ENCODE data around the gene VILL. TPM values are rescaled to one million over a fixed set of nuclear protein-coding genes. Genes with fewer than 3 reads are reported as not detected.

The VILL gene
- 10 to 100 TPM in 2 of 3 donors, 1 to 10 TPM in 1; 3.0 to 13.8 (median 11.5) TPM for polyA plus RNA-seq

DNA sequence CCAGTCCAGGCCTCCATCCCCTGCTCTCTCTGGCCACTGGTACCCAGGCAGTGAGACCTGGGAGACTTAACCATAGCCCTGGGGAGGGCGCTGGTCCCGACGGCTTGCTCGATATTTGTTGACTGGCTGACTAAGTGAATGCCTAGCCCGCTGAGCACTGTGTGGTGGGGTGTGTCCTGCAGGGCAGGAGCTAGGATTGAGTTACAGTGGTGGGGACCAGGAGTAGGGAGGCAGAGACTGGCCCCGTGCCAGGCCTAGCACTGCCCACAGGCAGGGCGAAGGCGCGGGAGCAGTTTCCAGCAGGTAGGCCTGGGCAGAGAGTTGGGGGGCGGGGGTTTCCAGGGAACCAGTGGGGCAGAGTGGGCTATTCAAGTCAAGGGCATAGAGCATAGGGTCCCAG, at the start of gene VILL:
VILL (plus strand) TSS at position 260 of the 400 bp plus-strand sequence. CDS start 2,887 bp downstream, outside the sequence.
- 65 to 86% (median 84%) methylated on average over 10 of the region's 10 CpGs for WGBS, 3 donors
- H3K27ac ChIP-seq (ENCODE audit: low read depth, low read length): no peak within 1 kb of the TSS

DNA sequence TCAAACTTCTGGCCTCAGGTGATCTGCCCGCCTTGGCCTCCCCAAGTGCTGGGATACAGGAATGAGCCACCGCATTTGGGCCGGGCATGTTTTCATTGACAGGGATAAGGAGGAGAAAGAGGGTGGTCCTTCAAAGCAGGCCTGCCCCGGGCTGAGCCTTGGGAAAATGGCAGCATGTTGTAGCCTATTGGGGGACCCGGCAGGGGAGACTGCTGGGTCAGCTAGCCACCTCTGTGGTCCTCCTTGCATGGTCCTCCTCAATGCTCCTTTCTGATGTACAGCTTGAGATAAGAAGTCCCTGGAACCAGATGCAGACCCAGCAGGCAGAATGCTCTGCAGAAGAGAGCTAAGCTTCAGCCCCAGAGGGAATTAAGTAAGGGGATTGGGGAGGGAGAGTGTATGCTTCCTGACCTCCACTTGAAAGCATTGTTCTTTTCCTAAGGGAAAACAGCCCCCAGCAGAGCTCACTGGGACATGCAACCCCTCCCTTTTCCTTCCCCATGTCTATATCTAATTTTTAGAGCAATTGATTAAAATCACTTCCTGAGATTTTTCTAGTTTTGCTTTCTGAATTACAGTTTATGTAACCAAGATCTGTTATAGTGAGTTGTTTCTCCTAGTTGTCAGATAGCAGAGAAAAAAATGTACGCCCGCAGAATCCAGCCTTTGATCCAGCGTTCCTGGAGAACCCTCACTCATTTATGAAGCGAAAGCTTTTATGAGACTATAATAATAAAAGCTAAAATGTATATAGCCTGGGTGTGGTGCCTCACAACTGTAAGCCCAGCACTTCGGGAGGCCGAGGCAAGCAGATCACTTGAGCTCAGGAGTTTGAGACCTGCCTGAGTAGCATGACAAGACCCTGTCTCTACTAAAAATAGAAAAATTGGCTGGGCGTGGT, 48.7 kb upstream of the VILL start:
- no peak overlapping the region for H3K27ac ChIP-seq (ENCODE audit: low read depth, low read length)
- 62 to 75% (median 64%) methylated on average over 12 of the region's 12 CpGs for WGBS, 3 donors

DNA sequence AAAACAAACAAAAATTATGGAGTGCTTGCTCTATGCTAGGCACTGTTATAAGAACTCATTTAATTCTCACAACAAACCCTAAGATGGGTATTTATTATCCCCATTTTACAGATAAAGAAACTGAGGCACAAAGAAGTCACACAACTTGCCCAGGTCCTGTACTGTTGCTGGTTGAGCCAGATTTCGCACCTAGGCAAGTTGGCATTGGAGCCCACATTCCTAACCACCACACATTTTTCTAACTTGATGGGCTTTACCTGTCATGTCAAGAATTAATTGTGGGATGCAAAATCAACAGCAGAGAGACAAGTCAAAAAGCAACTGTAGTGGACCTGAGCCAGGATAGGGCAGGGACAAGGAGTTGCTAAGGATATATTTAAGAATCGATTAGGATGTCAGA, 47.9 kb upstream of the VILL start:
- no peak overlapping the region for H3K27ac ChIP-seq (ENCODE audit: low read depth, low read length)
- 83 to 89% (median 89%) methylated on average over 2 of the region's 2 CpGs for WGBS, 3 donors

DNA sequence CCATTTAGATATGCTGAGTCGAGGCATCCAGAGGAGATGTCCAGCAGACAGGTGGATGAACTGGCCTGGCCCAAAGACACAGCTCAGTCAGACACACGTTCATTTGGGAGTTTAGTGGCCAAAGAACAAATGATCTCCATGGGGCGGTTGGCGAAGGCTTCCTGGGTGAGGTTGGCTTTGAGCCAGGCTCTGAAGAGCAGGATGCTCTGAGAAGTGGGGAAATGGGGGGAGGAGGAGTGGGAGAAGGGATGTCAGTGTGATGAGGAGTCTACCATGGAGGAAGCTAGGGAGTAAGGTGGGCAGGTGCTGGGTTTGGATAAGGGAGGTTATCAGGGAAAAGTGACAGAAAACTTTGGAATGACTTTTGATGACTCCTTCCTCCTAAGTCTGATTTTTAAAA, 47.5 kb upstream of the VILL start:
- 80 to 90% (median 83%) methylated on average over 4 of the region's 4 CpGs for WGBS, 3 donors
- no peak overlapping the region for H3K27ac ChIP-seq (ENCODE audit: low read depth, low read length)

DNA sequence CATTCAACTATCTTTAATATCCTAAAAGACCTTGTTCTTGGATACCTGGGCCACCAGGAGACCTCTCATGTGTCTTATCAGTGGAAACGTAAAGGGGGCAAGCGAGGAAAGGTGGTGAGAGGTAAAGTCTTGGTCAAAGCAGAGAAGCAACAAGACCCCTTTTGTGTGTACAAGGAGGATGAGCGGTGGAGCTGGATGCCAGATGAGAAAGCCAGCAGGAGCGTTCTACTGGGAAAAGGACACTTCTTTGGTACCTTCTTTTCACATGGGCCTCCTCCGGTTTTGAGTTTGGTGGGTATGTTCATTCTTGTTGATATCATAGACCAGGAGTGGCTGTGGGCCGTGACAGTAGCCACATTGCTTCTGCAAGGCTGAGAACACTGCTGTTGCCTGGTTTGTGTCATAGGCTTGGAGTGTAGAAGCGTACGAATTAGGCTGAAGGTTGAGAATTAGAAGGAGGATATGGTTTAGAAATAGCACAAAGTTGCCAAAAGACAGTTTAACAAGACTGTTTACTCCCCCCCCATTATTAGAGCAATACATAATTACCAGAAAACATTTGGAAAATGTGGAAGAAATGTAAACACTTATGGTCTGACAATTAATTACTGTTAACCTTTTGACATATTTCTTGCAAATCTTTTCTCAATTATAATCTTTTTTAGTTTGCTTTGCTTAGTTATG, 46.8 kb upstream of the VILL start:
- no peak overlapping the region for H3K27ac ChIP-seq (ENCODE audit: low read depth, low read length)
- 71 to 91% (median 77%) methylated on average over 8 of the region's 8 CpGs for WGBS, 3 donors

DNA sequence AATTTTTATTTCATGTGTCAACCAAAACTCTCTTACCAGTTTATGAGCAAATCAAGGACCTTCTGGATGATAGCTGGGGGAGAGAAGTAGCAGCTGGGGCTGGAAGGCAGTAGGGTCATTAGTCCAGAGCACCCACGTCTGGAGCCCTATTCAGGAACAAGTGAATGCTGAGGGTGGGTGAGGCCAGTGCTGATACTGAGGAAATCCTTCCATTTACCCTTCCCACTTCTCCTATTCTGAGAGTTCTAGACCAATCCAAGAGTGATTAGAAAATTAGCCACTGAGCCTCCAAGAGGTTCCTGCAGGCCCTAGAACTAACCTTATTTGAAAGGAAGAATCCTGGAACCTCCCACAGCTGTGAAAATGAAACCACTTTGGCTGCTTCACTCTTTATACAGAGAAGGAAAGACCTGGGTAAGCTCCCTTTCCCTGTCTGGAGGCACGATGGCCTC, 46.2 kb upstream of the VILL start:
- 13 to 27% (median 23%) methylated on average over 2 of the region's 2 CpGs for WGBS, 3 donors
- no peak overlapping the region for H3K27ac ChIP-seq (ENCODE audit: low read depth, low read length)

DNA sequence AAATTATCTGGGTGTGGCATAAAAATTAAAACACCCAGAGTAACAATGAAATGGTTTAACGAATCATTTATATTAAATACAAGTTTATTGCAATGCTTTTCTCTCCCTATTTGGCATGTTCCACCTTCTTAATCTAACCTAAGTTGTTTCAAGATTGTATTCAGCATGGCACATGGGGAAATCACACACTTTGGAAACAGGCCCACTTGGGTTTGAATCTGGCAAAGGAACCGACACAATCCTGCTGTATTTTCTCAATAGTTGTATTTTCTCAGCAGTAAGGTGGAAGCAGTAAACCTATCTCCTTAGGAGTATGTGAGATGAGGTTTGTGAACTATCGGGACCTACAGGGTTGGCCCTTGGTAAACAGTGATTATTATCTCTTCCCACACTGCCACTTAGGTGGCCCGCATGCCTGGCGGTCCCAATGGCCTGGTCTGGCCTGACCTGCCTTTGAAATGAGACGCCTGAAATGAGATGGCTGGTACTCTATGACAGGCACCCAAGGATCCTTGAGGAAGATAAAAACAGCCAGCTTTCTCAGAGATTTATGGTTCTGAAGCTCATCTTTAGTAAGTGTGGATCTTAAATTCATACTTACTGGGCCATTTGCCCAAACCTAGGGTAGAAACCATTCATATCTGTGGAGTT, 45.3 kb upstream of the VILL start:
- WGBS, 3 donors: 46 to 60% (median 52%) methylated on average over 6 of the region's 6 CpGs
- H3K27ac ChIP-seq (ENCODE audit: low read depth, low read length): no peak overlapping the region

DNA sequence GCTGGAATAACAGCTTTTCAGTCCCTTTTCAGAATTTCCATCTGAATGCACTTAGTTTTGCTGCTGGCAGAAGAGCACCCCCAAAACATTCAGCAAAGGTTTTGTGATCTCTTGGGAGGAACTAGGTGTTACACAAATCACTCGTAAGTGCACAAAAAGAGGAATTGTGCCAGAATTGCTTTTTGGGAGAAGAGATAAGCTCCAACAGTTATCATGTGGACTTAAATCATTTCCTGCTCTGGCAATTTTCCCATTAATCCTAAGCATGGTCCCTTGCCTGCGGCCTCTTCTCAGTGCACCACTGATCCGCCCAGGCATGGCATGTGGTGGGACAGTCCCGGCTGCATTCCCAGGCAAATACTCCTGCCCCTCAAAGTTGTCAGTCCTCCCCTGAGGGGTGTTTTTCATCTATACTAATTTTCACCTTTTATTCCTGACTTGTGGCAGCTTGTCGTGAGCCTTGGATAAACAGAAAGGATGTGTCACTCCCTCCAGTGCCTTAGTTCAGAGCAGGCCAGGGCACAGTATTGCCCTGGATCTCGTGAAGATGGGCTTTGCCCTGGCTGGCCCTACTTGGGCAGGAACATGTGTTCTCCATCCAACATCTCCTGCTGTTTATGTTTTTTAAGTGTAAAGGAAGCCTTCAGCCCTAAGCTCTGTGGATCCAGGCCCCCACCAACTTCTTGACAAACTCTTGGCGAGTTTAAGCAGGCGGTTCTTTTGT, 44.6 kb upstream of the VILL start:
- 28 to 61% (median 33%) methylated on average over 8 of the region's 8 CpGs for WGBS, 3 donors
- H3K27ac ChIP-seq (ENCODE audit: low read depth, low read length): no peak overlapping the region

DNA sequence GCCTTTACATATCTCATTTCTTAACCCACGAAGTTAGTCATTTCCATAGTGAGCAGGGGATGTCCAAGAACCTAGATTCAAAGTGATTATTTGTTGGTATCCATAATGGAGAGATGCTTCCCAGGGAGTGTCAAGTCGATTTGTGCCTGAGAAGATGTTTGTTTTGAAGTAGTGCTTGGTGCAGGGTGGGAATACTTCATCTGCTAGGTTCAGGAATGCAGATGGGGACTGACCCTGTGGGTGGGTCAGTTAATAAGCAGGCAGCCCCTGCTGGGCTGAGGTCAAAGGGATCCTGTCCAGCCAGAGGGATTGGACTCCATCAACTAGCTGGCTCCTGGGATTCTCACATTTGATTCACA, 44.1 kb upstream of the VILL start:
- no peak overlapping the region for H3K27ac ChIP-seq (ENCODE audit: low read depth, low read length)
- 40 to 66% (median 42%) methylated on average over 2 of the region's 2 CpGs for WGBS, 3 donors

DNA sequence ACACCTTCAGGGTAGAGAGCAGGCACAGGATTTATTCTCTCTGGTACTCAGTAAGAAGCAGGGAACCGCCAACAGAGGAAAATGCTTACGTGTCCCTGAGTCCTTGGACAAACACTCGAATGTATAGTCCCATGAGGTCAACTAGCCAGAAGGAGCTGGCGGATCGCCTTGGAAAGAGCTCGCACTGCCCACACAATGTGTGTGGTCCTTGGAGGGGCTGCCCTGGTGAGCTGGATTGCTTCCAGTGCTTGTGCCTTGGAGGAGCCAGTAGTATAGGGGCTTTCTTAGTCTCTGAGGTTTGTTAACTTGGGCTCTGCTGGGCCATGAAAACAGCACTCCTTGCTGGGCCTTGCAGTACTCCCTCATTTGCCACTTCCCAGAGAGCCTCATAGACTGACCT, 40.7 kb upstream of the VILL start:
- no peak overlapping the region for H3K27ac ChIP-seq (ENCODE audit: low read depth, low read length)
- 61 to 80% (median 64%) methylated on average over 6 of the region's 6 CpGs for WGBS, 3 donors

DNA sequence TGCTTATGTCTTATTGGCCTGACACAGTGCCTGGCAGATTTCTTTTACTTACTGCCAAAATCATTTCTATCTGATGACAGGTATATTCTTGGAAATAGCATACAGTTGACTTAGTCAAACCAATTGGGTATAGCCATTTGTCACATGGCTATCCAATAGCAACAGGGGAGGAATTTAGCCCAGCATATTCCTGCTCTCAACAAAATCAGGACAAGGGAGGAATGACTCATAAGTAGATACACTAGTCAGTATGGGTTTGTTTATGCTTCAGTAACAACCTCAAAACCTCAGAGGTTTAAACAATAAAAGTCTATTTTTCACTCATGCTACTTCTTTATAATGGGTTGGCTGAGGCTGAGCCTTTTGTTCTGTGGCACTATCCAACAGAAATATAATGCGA, 38.0 kb upstream of the VILL start:
- no peak overlapping the region for H3K27ac ChIP-seq (ENCODE audit: low read depth, low read length)
- WGBS, 3 donors: 97 to 99% (median 98%) methylated on average over 1 of the region's 1 CpG

DNA sequence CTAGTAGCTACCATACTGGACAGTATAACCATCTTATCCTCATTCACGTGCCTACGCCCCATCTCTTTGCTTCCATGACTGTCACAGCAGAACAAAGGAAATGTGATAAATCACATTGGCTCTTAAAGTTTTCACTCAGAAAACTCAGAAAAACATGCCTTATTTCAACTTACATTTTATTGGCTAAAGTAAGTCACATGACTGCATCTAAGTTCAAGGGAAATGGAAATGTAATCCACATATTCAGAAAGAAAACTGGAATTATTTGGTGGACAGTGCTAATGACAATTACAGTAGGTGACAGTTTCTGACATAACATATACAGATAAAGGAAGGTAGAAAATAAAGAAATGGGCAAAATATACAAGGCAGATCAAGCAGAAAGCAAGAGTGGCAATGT, 37.4 kb upstream of the VILL start:
- 95 to 98% (median 98%) methylated on average over 2 of the region's 2 CpGs for WGBS, 3 donors
- no peak overlapping the region for H3K27ac ChIP-seq (ENCODE audit: low read depth, low read length)

DNA sequence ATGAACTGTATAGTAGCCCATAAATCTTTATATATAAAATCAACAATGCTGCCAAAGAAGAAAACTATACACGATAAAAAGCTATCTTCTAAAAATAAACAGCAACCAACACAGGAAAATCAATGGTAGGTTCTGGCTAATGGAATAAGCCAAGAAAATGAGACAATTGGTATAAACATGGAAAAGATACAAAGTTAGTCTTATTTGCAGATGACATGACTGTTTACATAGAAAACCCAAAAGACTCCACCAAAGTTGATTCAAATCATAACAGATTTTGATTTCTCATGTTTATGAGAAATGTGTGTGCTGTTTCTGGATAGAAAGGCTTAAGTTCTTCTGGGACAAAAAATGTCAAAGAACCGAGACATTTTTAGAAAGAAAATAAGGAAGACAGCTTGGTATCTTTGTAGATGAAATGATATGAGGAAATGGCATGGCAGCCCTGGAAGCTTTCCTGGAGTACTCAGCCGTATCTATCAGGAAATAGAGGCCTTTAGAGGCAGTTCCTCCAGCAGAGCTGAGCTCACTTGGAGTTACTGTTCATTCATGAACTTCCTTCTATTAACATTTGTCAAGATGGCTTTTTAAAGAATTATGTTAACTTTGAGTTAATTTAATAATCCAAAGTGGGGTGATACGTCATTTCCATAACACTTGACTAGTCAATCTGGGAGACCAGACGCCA, 36.7 kb upstream of the VILL start:
- 56 to 77% (median 57%) methylated on average over 5 of the region's 5 CpGs for WGBS, 3 donors
- H3K27ac ChIP-seq (ENCODE audit: low read depth, low read length): no peak overlapping the region

DNA sequence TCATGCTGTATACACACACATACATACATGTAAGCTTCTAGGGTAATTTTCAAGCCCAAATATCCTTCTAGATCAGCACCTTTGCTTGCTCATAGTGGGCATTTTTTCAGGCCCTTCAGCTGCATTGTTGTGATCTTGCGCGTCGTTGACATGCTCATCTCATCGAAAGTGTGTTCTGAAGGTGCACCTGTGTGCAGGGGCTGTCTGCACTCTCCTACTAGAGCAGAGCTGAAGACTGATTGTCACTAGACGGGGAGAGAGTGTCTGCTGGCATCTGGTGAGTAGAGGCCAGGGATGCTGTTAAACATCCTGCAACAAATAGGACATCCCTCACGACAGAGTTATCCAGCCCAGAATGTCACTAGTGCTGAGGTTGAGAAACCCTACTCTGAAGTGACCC, 35.7 kb upstream of the VILL start:
- H3K27ac ChIP-seq (ENCODE audit: low read depth, low read length): no peak overlapping the region
- WGBS, 3 donors: 96 to 98% (median 97%) methylated on average over 6 of the region's 6 CpGs

DNA sequence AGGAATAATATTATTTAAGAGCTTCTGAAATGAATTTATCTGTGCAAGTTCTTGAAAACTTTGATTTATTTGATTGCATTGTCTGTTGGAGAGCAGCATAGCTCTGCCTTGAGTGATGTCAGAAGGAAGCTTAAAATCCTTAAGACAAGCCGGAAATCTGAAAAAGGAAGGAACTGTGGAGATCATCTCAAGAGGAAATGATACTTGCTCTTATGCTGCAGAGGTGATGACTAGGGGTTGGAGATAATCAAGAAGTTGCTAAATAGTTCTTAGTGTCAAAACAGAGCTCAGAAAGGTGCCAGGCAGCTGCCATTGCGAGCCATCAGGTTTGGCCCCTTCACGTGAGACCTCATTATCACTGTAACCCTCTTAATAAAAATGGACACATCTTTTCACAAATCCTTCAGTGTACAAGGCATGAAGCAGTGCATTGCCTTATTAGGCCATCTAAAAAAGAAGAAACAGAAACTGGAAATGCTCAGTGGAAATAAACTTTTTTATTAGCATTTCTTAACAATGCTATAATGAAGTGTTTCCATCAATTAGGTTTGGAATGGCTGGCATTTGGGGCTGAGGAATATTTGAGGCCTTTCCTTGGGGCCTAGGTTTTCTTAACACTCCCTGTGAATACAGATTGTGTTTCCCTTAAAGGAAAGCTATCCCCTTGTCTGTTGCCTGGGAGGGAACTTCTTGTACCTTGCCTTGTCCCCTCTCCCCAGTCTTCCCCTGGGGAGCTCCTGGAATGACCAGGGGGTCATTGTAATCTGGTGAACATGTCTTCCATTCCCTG, 34.5 kb upstream of the VILL start:
- 51 to 86% (median 61%) methylated on average over 3 of the region's 3 CpGs for WGBS, 3 donors

DNA sequence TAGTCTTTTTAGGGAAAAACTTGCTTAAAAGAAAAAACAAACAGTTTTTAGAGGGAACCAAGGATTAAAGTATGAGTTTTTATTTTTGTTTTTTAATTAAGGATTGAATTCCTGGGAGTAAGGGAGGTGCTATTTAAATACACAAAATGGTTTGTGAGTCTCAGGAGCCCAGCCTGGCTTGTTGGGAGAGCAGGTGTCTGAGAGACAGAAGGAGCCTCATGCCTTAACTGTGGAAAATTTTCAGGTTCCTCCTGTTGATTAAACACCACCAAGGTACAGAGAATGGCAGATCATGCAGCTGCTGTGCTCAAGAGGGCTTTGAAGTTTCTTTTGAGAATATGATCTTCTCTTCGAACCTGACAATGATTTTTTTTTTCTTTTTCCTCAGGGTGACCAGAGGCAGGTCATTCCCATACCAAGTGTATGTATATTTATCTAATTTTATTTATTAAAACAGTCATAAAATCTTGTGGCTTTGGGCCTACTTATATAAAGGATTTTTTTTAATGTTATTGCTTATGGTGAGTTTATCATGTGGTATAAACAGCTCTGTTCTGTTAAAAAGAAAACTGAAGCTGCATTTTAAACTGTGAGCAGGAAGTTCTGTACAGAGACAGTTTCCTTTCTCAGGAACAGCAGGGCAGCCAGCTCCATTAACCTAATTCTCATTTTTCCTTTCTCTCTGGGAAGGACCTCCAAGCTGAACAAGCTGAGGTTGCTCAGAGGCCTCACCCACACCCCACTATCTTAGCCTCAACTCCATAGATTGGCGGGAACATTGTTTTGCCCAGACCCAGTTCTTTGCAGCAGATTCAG, 33.7 kb upstream of the VILL start:
- 29 to 73% (median 51%) methylated on average over 2 of the region's 2 CpGs for WGBS, 3 donors
- H3K27ac ChIP-seq (ENCODE audit: low read depth, low read length): no peak overlapping the region

More for the DNA sequence above, 34.5 kb upstream of the VILL start:
- H3K27ac ChIP-seq (ENCODE audit: low read depth, low read length): no peak overlapping the region

Data from adipose tissue (tissue), 3 donors.